HG02588 (cell line): ENCODE data around the gene FLRT2.

Experiments
- ATAC-seq: cut with Tn5 transposase; IDR thresholded peaks from one replicate; pipeline ENCODE4 v1.9.1; 2021; ENCODE audit warnings: mild to moderate bottlenecking, moderate library complexity; ENCODE audit not compliant: unreplicated experiment

The FLRT2 gene

DNA sequence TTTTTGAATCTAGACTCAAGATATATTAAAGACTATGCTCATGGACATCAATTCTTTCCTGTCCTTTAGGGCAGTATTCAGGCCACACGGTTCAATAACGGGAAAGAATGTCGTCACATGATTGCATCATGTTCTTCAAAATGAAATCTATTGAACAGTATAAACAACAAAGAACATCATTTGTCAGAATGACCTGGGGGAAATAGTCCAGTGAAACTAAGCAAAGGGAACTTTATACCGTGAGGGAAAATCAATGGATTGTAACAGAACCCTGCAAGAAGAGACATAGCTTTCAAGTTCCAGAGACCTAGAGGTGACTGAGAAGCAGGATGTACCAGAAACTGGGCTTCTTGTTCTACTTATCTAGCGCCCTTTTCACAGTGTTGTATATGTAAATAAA is 32.7 kb downstream of the FLRT2 start:
- ATAC-seq, result no peak

DNA sequence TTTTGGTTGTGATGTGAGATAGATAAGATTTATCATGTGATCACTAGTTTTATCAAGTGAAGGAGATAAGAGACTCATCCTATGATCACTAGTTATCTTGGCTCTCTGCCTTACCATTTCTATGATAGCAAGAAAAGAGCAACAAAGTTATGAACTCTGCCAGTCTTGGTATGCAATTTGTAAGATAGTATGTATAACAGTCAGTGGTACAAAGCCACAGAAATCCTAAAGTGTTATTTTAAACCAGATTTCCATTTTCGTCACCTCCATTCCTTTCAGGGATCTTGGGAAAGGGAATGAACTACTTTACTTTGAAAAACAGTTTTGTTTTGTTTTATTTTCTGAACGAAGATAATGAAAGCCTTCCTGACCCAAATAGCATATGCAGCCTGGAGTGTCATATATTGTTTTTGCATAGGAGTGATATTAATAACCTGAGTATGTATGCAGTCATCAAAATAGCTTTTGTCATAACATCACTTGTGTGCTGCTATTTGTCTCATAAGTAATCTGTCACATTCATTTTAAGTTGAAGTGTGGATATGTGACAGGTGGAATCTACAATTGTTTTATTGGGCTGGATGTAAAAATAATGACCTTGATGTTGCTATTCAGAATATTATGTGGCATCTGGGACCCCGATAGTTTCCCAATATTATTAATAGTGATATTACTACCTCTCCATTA is 35.0 kb downstream of the FLRT2 start:
- no peak for ATAC-seq

DNA sequence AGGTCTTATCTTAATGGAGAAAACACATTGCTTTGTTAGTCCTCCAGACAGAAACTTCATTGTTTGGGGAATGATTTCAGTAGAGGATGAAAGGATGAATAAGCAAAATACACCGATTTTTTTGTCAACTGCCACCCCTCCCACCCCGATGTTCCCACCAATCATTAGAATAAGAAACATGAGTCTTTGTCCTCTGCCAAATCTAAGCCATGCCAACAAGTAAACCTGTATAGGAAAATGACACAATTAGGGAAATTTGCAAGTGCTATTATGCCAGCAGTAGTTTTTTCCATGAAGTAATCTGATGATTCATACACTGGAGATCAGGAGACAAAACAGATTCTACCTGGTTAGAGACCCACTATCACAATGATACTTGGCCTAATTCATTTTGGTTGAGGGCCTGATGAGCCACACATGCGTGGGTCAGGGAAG is 35.9 kb downstream of the FLRT2 start:
- no peak for ATAC-seq

DNA sequence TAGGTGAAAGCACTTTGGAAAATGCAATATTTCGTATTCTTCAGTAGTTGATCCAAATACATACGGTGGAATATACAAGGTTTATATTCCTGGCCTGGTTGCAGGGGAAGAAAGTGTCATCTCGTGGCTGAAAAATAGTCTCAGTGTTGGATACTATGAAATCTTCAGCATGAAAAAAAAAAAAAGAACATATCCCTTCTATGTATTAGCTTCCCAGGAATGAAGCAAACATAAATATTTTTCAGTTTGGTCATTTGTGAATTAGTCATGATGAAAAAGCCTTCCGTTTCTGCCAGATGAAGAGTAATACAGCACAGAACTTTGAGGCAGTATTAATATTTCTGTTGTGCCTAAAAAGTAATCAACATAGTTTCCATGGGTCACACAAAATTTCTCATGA is 36.7 kb downstream of the FLRT2 start:
- ATAC-seq, result no peak

DNA sequence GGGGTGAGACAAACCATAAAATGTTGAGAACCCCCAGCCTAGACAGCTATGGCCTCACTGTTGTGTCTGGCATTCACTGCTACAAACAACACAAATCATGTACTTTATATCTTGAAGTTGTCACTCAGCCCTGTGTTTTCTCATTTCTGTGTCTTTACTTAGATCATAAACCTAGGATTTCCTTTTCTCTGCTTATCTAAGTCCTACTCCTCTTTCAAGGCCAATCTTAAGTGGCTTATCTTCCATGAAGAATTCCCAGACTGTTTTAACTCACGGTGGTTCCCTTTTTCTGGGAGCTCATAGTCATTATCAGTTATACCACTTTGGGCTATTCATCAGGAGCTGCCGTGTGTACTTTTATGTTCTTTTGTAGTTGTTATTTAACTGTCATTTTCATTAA is 42.1 kb downstream of the FLRT2 start:
- no peak for ATAC-seq

DNA sequence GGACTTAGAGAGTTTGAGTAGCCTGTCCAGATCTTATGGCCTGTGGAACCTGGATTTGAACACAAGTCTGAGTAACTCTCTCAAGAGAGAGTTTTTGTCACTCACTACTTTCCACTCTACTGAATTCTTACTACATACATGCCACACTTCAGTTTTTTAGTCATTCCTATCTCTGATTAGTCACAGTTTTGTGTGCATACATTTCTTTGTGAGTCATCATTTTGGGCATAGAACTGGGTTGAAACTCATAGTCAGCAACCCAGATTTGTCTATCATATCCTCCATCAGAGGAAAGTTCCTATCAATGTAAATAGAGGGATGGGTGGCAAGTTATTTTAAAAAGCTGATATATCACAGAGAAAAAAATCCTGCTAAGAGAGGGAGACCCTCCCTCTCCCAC is 42.9 kb downstream of the FLRT2 start:
- no peak for ATAC-seq

DNA sequence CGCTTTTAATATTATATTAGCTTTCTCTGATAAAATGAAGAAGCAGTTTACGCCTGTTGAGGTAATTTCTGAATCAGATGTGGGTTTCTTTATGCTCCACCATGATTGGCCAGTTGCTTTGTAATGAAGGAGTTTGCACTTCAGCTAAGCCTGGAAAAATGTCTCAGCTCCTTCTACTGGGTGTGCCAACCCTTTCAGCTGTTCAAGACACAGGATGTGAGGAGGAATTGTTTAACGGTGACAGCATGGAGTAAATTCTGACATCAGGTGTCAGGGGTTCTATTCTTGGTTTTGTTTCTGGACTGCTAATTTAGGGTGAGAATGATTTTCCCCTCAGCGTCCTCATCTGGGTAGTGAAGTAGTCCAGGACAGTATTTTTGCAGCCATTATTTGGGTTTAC is 43.5 kb downstream of the FLRT2 start:
- ATAC-seq, result no peak

DNA sequence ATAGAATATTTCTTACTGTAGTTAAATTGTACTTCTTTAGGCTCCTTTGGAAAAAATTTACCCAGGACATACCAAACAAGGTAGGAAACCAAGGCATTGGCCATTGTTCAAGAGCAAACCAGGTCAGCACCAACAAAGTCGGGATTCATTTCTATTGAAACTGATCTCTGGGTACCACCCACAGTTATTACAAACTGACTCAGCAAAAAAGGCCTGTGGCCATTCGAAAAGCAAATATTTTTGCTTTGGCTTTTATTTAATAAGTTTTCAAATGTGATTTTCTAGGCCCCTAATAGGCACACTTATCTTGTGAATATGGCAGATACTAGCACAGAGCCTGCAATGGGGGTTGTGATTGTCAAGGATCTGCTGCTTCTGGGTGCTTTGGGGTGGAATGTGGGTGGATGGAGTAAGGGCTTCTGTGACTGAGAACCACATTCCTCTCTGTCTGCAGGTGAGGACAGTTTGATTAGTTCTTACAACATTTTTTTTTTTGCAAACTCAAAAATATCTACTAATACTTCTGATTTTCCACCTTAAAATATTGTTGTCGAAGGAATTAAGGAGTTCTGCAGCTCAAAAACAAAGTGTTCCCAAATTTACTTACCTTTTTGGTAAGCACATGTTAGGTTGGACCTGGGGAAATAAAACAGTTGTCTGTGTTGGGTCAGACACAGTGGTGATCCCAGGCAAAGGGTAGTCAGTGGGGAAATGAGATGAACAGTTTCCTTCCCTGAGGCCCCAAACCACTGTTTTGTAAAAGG is 45.1 kb downstream of the FLRT2 start:
- no peak for ATAC-seq

DNA sequence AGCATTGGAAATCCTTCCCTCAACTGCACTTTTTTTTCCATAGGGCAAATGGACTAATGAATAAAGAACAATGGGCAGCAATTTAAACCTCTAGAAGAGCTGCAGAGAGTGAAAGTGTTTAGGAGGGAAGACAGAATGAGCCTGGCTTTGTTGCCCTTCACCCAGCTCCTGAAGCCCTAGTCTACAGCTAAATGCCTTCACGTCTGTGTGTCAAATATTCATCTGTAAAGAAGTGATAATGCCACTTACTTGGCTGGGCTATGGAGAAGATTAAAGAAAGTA is 45.6 kb downstream of the FLRT2 start:
- no peak for ATAC-seq

DNA sequence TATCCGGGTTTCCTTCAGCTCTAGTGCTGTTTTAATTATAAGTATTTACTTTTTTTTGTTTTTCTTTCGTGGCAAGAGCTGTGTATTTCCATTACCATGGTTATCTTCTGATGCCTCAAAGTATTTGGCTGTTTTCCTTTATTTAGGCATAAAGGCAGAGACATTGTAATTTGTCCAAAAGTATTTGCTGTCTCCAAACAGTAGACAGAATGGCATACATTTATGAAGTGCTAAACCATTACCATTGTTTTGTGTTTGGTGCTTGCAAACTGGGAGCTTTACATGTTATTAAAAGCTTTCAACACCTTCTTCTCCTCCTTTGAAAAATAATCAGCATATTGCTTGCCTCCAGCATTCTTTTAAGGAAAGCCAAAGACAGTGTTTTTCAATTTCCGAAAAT is 46.3 kb downstream of the FLRT2 start:
- ATAC-seq, result no peak

DNA sequence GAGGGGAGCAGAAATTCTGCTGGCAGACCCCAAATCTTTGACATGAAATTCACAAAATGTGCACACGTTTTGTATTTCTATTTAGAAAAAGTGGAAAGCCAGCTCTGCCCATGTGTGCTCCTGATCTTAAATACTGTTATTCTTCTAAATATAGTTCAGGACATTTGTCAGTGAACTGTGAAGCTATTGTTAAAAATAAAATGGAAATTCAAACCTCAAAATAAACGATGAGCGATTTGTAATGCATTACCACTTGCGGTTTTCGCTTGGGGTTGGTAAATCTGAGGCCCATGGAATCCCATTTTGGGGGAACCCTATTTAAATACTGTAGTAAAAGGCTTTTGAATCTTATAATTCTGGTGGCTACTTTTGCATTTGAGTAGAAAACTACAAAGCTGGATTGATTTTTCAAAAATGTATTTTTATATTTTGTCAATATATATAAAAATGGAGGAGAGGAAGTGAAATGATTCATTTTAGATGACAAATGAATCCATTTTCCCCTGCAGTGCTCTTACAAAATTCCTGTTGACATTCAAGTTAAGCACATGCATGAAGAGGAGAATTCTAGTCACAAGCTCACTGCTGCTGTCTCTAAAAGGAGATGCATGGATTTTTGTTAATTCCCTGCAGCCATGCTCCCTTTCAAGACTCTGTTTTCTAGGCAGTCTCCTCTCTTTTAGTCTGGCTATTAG is 47.1 kb downstream of the FLRT2 start:
- ATAC-seq, result no peak

DNA sequence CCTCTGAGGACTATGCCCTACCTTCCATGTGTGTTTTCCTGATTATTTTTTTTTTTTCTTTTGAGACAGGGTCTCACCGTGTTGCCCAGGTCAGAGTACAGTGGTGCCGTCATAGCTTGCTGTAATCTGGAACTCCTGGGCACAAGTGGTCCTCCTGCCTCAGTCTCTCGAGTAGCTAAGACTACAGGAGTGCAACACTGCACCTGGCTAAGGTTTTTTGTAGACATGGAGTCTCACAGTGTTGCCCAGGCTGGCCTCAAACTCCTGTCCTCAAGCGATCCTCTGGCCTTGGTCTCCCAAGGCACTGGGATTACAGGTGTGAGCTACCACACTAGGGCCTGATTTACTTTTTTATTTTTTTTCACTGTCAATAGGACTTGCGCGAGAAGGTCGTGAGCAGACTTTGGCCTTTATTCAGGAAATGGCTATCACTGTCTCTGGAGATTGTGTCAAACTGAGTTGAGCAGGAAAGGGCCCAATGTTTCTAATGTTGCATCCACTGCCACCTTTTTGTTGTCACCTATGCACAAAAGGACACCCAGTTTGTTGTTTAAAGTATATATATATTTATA is 47.7 kb downstream of the FLRT2 start:
- no peak for ATAC-seq

DNA sequence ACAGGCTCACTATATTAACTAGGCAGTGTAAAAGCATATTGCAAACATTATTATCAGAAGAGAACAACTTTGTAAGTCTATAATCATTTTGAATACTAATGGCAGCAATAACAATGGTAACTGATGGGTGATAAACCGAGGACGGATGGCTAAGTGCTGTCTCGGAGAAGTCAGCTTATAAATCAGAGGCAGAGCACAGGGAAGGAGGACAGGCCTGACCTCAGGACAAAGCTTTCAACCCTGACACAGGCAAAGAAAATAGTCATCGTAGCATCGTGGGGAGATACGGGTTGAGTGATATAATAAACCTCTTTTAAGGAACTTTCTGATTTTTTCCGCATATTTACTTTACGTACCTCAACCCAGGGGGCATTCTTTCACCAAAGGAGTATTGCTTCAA is 48.4 kb downstream of the FLRT2 start:
- no peak for ATAC-seq

DNA sequence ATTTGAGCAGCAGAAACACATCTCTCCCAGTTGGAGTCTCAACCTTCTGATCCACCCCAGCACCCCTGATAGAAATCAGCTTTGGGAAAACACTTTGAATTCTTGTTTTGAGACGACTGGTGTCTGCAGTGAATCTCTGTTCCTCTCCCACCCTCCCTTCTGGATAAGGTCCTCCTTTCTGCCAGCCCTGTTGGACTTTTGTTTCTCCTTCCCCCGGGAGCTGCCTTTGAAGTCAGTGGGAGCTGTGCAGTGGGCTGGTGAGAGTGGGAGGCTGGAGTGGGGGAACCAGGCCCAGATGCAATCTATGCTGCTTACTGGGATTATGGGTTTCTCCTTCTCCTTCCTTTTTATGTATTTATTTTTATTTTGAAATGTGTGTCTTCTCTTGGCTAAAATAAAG is 49.0 kb downstream of the FLRT2 start:
- ATAC-seq, result no peak

DNA sequence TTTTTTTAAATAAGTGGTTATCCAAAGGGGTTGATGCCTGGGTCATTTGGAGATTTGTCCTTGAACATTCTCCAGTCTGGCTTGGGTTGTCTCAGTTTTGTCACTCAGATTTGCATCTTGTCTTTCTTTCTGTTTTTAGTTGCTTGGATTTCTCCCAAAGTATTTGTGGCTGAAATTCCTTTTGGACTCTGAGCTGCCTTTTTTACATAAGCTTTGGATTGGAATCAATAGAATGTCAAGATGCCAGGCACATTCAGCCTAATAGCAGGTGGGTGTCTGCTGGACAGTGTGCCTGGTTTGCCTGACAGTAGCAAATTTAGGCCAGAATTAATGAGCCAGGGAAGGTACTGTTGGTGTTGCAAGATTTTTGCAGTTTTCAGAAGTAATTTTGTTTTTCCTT is 50.0 kb downstream of the FLRT2 start:
- no peak for ATAC-seq

DNA sequence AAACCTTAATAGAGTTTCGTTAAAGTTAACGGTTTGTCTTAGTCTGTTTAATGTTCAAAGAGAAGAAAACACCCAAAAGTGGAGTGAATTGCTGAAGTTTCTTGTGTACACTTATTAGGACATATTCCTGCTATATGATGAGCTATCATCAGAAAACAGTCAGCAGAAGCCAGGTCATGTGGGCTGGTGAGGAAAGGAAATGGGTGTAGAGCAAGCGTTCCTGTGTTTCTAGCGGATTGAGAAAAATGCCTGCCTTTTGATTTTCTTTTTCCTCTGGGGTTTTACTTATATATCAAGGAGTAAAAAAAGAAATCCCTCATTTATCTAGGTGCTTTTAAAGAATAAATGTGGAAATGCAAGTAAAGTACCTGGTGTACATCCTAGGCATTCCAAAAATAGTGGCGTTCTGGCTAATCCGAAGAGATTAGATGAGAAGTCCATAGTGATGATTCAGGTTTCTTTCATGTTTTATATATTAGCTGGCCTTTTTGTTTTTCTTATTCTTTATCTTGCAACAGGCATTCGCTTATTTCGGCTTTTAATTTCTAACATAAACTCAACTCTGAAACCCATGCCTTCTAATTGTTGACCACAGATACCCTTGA is 50.7 kb downstream of the FLRT2 start:
- ATAC-seq, result no peak

DNA sequence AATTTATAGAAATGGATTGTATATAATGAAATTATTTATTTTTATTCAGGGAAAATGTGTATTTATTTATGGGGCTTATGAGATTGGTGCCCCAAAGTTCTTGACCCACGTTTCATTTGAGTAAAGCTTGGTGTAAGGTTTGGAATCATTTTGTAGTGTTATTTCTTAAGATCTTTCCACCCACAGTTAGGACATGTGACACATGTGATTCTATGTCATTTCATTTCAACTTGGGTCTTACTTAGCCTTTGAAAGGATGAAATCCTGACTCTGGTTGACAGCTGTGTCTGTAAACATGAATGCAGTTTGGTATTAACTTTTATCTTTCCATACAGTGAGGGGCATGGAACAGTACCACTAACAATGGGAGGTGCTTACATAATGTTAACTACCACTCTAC is 51.7 kb downstream of the FLRT2 start:
- ATAC-seq, result no peak

DNA sequence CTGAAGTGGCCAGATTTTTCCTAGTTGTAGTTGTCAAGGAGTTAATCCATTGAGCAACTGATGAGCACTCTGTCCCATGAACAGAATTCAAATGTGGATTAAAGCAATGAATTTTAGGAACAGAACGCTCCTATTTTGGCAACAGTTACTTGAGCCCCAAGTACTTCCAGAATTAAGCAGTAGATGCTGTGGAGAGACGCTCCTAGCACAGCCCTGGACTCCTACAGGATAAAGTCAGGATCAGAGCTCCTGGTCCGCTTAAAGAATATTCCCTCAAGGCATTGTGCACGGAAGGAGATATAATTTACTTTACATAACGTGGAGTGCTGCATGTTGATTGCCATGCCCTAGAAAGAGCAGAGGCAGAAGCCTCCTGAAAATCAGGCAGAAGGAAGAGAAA is 53.4 kb downstream of the FLRT2 start:
- no peak for ATAC-seq

DNA sequence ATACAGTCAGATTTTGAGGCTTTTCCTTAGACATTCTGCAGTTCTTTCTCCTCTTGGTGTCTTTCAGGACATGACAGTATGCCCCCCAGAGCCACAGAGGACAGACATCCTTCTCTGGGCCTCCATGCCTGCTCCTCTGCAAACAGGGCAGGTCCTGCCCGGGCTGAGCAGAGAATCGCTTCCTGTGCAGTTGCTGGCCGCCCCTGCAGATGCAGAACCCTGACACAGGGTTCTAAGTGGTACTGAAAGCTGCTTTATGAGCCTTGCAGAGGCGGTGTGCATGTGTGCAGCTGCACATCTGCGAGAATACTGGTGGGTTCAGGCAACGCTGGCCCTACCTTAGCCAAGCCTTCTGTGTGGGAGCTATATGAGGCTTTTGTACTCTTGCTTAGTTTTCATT is 54.5 kb downstream of the FLRT2 start:
- no peak for ATAC-seq

DNA sequence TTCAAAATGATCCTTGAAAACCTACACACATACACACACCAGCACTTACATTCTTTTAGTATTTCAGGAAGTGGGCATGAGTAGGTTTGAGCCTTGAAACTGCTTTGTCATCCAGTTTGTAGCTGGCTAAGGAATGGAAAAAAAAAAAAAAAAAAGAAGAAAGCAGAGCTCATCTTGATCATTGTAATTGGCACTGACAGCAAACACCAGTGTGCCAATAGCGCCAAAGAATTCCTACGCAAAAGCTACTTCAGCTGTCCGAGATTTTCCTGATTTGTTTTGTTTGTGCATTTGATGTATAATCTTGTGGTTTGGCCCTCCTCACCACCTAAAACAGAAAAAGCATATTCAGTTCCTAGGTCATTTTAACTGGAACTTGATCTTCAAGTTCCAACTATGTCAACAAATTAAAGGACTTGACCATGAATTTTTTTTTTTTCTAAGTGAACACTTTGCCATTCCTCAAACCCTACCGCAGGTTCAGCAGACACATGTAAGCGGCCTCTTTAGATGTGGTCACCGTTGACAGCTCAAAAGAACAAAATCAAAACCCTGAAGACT is 57.3 kb downstream of the FLRT2 start:
- ATAC-seq, result no peak

DNA sequence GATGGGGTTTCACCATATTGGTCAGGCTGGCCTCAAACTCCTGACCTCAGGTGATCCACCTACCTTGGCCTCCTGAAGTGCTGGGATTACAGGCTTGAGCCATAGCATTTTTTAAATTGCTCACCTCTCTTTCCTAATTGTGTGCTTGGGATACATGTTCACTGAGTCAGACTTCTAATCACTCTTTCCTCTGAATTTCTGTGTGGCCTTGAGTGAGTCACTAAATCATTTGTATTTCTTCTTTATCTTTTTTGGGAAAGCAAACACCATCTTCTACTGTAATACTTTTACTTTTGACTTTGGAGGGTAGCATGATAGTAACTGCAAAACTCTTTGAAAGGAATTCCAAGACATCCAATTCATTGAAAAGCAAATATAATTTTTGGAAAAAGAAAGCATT is 60.8 kb downstream of the FLRT2 start:
- ATAC-seq, result no peak
